ENCODE data around the gene MAP1LC3A.

The MAP1LC3A gene

GRCh38 chr20:34577061-34577460, 18.5 kb downstream of the MAP1LC3A start:
- no peak for DNase-seq (ENCODE audit: low read depth)

GRCh38 chr20:34578025-34578424, 19.5 kb downstream of the MAP1LC3A start:
- DNase-seq (ENCODE audit: low read depth) = no peak

- DNase-seq (ENCODE audit: low read depth) = no peak
These were observed 20.0 kb downstream of the MAP1LC3A start for GRCh38 chr20:34578521-34578920.

- peak; percentile 78 for DNase-seq (ENCODE audit: low read depth)
These were observed 20.9 kb downstream of the MAP1LC3A start for GRCh38 chr20:34579191-34579978.

GRCh38 chr20:34579979-34580940, 21.7 kb downstream of the MAP1LC3A start:
- no peak for DNase-seq (ENCODE audit: low read depth)

- peak; percentile 66 for DNase-seq (ENCODE audit: low read depth)
These were observed 23.0 kb downstream of the MAP1LC3A start for GRCh38 chr20:34581341-34582184.

- no peak for DNase-seq (ENCODE audit: low read depth)
These were observed 23.7 kb downstream of the MAP1LC3A start for GRCh38 chr20:34582221-34582620.

GRCh38 chr20:34582911-34583310, 24.4 kb downstream of the MAP1LC3A start:
- no peak for DNase-seq (ENCODE audit: low read depth)

- no peak for DNase-seq (ENCODE audit: low read depth)
These were observed 25.0 kb downstream of the MAP1LC3A start for GRCh38 chr20:34583544-34583943.

- DNase-seq (ENCODE audit: low read depth) = no peak
These were observed 26.5 kb downstream of the MAP1LC3A start for GRCh38 chr20:34585019-34585418.

GRCh38 chr20:34586488-34587163, 28.1 kb downstream of the MAP1LC3A start:
- no peak for DNase-seq (ENCODE audit: low read depth)

GRCh38 chr20:34595377-34596184, 37.1 kb downstream of the MAP1LC3A start:
- no peak for DNase-seq (ENCODE audit: low read depth)

GRCh38 chr20:34600892-34601653, 42.6 kb downstream of the MAP1LC3A start:
- DNase-seq (ENCODE audit: low read depth) = no peak

GRCh38 chr20:34604980-34605788, 46.7 kb downstream of the MAP1LC3A start:
- DNase-seq (ENCODE audit: low read depth) = peak; percentile 88

GRCh38 chr20:34607066-34607465, 48.5 kb downstream of the MAP1LC3A start:
- no peak for DNase-seq (ENCODE audit: low read depth)
